H9 (cell line): ENCODE results near the gene SIPA1. TPM values are rescaled to one million over a fixed set of nuclear protein-coding genes. Genes with fewer than 3 reads are reported as not detected.

Source experiments
- DNase-seq: peaks from one replicate; pipeline ENCODE4 v3.0.0-alpha.2; 2017
- H2AFZ ChIP-seq: one replicate; pipeline ENCODE4 v1.6.1; 2013; ENCODE audit warnings: mild to moderate bottlenecking, low read length, control low read depth, moderate library complexity
- H2AK5ac ChIP-seq: 2 replicates; pipeline ENCODE4 v1.6.1; 2013; ENCODE audit warnings: low read length, control low read depth, mixed read lengths; ENCODE audit not compliant: insufficient read length
- H2BK120ac ChIP-seq: one replicate; pipeline ENCODE4 v1.6.1; 2013; ENCODE audit warnings: low read depth, mild to moderate bottlenecking, low read length, control low read depth, inconsistent platforms; ENCODE audit not compliant: poor library complexity, severe bottlenecking
- H2BK12ac ChIP-seq: 2 replicates; pipeline ENCODE4 v1.6.1; 2013; ENCODE audit warnings: low read length, control low read depth, mixed read lengths, low read depth; ENCODE audit not compliant: insufficient read length
- H2BK15ac ChIP-seq: 2 replicates; pipeline ENCODE4 v1.6.1; 2013; ENCODE audit warnings: low read depth, low read length, control low read depth
- H2BK20ac ChIP-seq: one replicate; pipeline ENCODE4 v1.6.1; 2013; ENCODE audit warnings: low read depth, mild to moderate bottlenecking, low read length, control low read depth, inconsistent platforms; ENCODE audit not compliant: poor library complexity, severe bottlenecking
- H2BK5ac ChIP-seq: 2 replicates; pipeline ENCODE4 v1.6.1; 2013; ENCODE audit warnings: low read length, control low read depth, mixed read lengths; ENCODE audit not compliant: insufficient read length
- H3K14ac ChIP-seq: 2 replicates; pipeline ENCODE4 v1.6.1; 2013; ENCODE audit warnings: low read length, control low read depth; ENCODE audit not compliant: insufficient read depth
- H3K18ac ChIP-seq: 2 replicates; pipeline ENCODE4 v1.6.1; 2013; ENCODE audit warnings: low read depth, mild to moderate bottlenecking, mixed read lengths, low read length, control low read depth; ENCODE audit not compliant: insufficient read length
- H3K23ac ChIP-seq: 2 replicates; pipeline ENCODE4 v1.6.1; 2013; ENCODE audit warnings: low read length, control low read depth, mixed read lengths, low read depth; ENCODE audit not compliant: insufficient read length
- H3K23me2 ChIP-seq: 2 replicates; pipeline ENCODE4 v1.6.1; 2013; ENCODE audit warnings: low read depth, mild to moderate bottlenecking, mixed read lengths, low read length, control low read depth; ENCODE audit not compliant: insufficient read length, poor library complexity, severe bottlenecking
- H3K27ac ChIP-seq: 2 replicates; pipeline ENCODE4 v1.5.1; 2013; ENCODE audit warnings: low read length, control low read depth, mixed read lengths, low read depth; ENCODE audit not compliant: insufficient read length
- H3K27me3 ChIP-seq: 2 replicates; pipeline ENCODE4 v1.6.1; 2013; ENCODE audit warnings: low read length, control low read depth, inconsistent platforms; ENCODE audit not compliant: insufficient read depth
- H3K4ac ChIP-seq: 2 replicates; pipeline ENCODE4 v1.6.1; 2013; ENCODE audit warnings: low read depth, mild to moderate bottlenecking, control low read depth, inconsistent platforms, low read length, moderate library complexity
- H3K4me1 ChIP-seq: 2 replicates; pipeline ENCODE4 v1.6.1; 2013; ENCODE audit warnings: low read length, control low read depth, inconsistent platforms; ENCODE audit not compliant: insufficient read depth
- H3K4me2 ChIP-seq: 2 replicates; pipeline ENCODE4 v1.6.1; 2013; ENCODE audit warnings: low read length, control low read depth, mixed read lengths; ENCODE audit not compliant: insufficient read length, insufficient read depth
- H3K56ac ChIP-seq: 2 replicates; pipeline ENCODE4 v1.6.1; 2013; ENCODE audit warnings: low read depth, mild to moderate bottlenecking, mixed read lengths, low read length, control low read depth; ENCODE audit not compliant: insufficient read length
- H3K79me1 ChIP-seq: 2 replicates; pipeline ENCODE4 v1.6.1; 2013; ENCODE audit warnings: low read depth, mild to moderate bottlenecking, moderate library complexity, low read length, control low read depth, inconsistent platforms; ENCODE audit not compliant: insufficient read depth, poor library complexity, severe bottlenecking
- H3K79me2 ChIP-seq: 2 replicates; pipeline ENCODE4 v1.6.1; 2013; ENCODE audit warnings: low read length, control low read depth, inconsistent platforms; ENCODE audit not compliant: insufficient read depth
- H3K9ac ChIP-seq: 2 replicates; pipeline ENCODE4 v1.6.1; 2013; ENCODE audit warnings: low read length, control low read depth, mixed read lengths; ENCODE audit not compliant: insufficient read length; ENCODE audit errors: extremely low read depth
- H3K9me3 ChIP-seq: one replicate; pipeline ENCODE4 v1.6.1; 2013; ENCODE audit warnings: low read depth, low read length, inconsistent platforms; ENCODE audit not compliant: control insufficient read depth
- H3T11ph ChIP-seq: one replicate; pipeline ENCODE4 v1.6.1; 2013; ENCODE audit warnings: mild to moderate bottlenecking, low read length, control low read depth, inconsistent platforms
- H4K20me1 ChIP-seq: one replicate; pipeline ENCODE4 v1.6.1; 2013; ENCODE audit not compliant: control insufficient read depth, insufficient read length, insufficient read depth
- H4K5ac ChIP-seq: 2 replicates; pipeline ENCODE4 v1.6.1; 2013; ENCODE audit warnings: low read depth, mild to moderate bottlenecking, mixed read lengths, low read length, control low read depth; ENCODE audit not compliant: insufficient read length
- H4K8ac ChIP-seq: replicated peaks from 2 replicates; pipeline ENCODE4 v1.6.1; 2013; ENCODE audit warnings: low read length, control low read depth, mixed read lengths, low read depth; ENCODE audit not compliant: insufficient read length
- H4K91ac ChIP-seq: 2 replicates; pipeline ENCODE4 v1.6.1; 2013; ENCODE audit warnings: low read depth, mild to moderate bottlenecking, moderate library complexity, mixed read lengths, low read length, control low read depth; ENCODE audit not compliant: insufficient read length
- H3K27ac Mint-ChIP-seq, 3 experiments: 2 replicates in 2 of 3; 3 replicates in 1 of 3; pipeline ENCODE4 v1.8.0; 2020 to 2021; ENCODE audit warnings: mixed read lengths in 3 of 3, mild to moderate bottlenecking in 1 of 3, moderate library complexity in 1 of 3
- H3K27me3 Mint-ChIP-seq: 2 replicates; pipeline ENCODE4 v1.8.0; 2021; ENCODE audit warnings: low read depth, mild to moderate bottlenecking, moderate library complexity, mixed read lengths
- H3K36me3 Mint-ChIP-seq, 3 experiments: 2 replicates in 2 of 3; 3 replicates in 1 of 3; pipeline ENCODE4 v1.8.0; 2020 to 2021; ENCODE audit warnings: low read depth in 3 of 3, mixed read lengths in 3 of 3; ENCODE audit not compliant: insufficient read depth in 1 of 3
- H3K4me1 Mint-ChIP-seq, 2 experiments: 2 replicates each; pipeline ENCODE4 v1.8.0; 2020; ENCODE audit warnings: mixed read lengths in 2 of 2
- H3K4me3 Mint-ChIP-seq, 2 experiments: 2 replicates in 1 of 2; 3 replicates in 1 of 2; pipeline ENCODE4 v1.8.0; 2020 to 2021; ENCODE audit warnings: mild to moderate bottlenecking in 2 of 2, mixed read lengths in 2 of 2, moderate library complexity in 1 of 2
- H3K9me3 Mint-ChIP-seq, 2 experiments: 2 replicates in 1 of 2; 3 replicates in 1 of 2; pipeline ENCODE4 v1.8.0; 2020; ENCODE audit warnings: mild to moderate bottlenecking in 2 of 2, mixed read lengths in 2 of 2, moderate library complexity in 1 of 2
- CTCF ChIP-seq: fragments of 200-600 bp; sonication (generic); conservative IDR thresholded peaks from 3 replicates; pipeline ENCODE4 v1.8.0; 2021; ENCODE audit warnings: antibody characterized with exemption, mild to moderate bottlenecking
- WGBS: extraction: QIAGEN DNeasy Blood & Tissue Kit; methylation state at CpG from one replicate; pipeline ENCODE4 v1.1.7; 2013; ENCODE audit warnings: missing lambda C conversion rate, low lambda C conversion rate, mixed read lengths; ENCODE audit not compliant: insufficient read length; ENCODE audit errors: extremely low coverage; 5-methylcytosine and 5-hydroxymethylcytosine counted together
- total RNA-seq: library from RNA; stranded (reverse); gene quantifications from 2 replicates; pipeline ENCODE4 v1.2.1, GENCODE V29; 2021

Gene SIPA1
- total RNA-seq, 1 experiment from 2014 or later, result 32.0 TPM

DNA sequence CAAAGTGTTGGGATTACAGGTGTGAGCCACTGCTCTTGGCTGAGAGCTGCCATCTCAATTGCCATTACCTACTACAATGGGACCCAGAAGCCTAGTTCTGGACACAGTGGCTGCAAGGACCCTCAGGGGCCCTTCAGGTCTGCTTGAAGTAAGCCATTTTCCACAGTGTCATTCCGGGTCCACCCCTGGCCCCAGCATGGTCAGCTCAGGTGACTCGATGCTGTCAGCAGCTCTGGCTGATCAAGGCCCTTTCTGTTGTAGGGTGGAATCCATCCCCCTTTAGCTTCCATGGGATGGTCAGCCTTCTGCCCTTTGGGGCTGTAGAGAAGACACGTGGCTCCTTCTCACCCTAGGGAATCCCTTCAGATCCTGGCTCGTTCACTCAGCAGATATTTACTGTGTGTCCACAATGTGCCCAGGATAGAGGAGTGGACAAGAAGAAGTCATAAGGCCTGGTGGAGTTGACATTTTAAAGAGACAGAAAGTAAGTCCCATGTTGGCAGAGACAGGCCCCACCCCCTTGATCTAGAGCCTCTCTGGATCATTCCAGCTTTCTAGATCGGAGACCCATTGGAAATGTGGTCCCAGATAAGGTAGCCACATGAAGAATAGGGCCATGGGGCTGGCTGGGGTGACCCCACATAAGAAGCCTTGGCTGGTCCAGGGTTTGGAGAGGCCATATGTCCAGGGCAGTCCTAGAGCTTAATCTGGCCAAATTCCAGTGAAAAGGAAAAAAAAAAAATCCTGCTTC lies 59.1 kb downstream of the SIPA1 start:
- Mint-ChIP-seq H3K4me3 (no peak overlapping the region), H3K27me3 (peaks cover 26% of the 10 kb centered on the region), H3K27ac (no peak overlapping the region), H3K9me3 (peaks cover 10 to 17% of the 10 kb centered on the region in 2 experiments; a peak in 3 of 5 replicates), H3K4me1 (peaks cover 10% of the 10 kb centered on the region in 2 experiments), H3K36me3 (no peaks in the 10 kb centered on the region)
- Histone ChIP-seq H3K56ac (no peak overlapping the region), H2AK5ac (no peak overlapping the region), H4K91ac (no peak overlapping the region), H3K4me2 (no peak overlapping the region), H4K5ac (no peak overlapping the region), H3K79me1 (no peaks in the 10 kb centered on the region), H2BK20ac (no peak overlapping the region), H2BK15ac (no peak overlapping the region), H2BK120ac (no peak overlapping the region), H3K9ac (no peak overlapping the region), H4K8ac (no peak overlapping the region), H3T11ph (no peak overlapping the region), H3K4ac (no peak overlapping the region; the same call in 1 of the 2 replicates), H3K79me2 (no peaks in the 10 kb centered on the region), H3K27me3 (no peaks in the 10 kb centered on the region), H3K9me3 (no peaks in the 10 kb centered on the region), H2AFZ (no peak overlapping the region), H4K20me1 (no peaks in the 10 kb centered on the region), H2BK5ac (no peak overlapping the region), H3K23me2 (no peaks in the 10 kb centered on the region), H2BK12ac (no peak overlapping the region), H3K18ac (no peak overlapping the region), H3K4me1 (no peaks in the 10 kb centered on the region), H3K23ac (no peak overlapping the region), H3K14ac (no peak overlapping the region), H3K27ac (no peak overlapping the region)
- no CpG with 5 or more reads among the region's 5 CpGs for WGBS
- no peak for DNase-seq
- TF ChIP-seq CTCF, result no peak
